Pulmonary artery endothelial cell (primary cell): Measurements from ENCODE around the gene CDH4. TPM values are rescaled to one million over a fixed set of nuclear protein-coding genes. Genes with fewer than 3 reads are reported as not detected.
"Not testable (repeated sequence)": the region's sequence is repeated elsewhere in the genome, so short reads cannot be mapped to it uniquely, and the experiment has no call there.

ENCODE experiments used
- DNase-seq: peaks from one replicate; pipeline ENCODE4 v3.0.0-alpha.2; 2011; ENCODE audit warnings: low read depth, low spot score
- total RNA-seq: library from RNA; depleted of rRNA; stranded (reverse); fragments of >200 nt; gene quantifications from 2 replicates; pipeline ENCODE4 v1.2.3, GENCODE V29; 2014

The CDH4 gene
- total RNA-seq, 1 donor from 2014 or later, result 7.5 TPM

DNA sequence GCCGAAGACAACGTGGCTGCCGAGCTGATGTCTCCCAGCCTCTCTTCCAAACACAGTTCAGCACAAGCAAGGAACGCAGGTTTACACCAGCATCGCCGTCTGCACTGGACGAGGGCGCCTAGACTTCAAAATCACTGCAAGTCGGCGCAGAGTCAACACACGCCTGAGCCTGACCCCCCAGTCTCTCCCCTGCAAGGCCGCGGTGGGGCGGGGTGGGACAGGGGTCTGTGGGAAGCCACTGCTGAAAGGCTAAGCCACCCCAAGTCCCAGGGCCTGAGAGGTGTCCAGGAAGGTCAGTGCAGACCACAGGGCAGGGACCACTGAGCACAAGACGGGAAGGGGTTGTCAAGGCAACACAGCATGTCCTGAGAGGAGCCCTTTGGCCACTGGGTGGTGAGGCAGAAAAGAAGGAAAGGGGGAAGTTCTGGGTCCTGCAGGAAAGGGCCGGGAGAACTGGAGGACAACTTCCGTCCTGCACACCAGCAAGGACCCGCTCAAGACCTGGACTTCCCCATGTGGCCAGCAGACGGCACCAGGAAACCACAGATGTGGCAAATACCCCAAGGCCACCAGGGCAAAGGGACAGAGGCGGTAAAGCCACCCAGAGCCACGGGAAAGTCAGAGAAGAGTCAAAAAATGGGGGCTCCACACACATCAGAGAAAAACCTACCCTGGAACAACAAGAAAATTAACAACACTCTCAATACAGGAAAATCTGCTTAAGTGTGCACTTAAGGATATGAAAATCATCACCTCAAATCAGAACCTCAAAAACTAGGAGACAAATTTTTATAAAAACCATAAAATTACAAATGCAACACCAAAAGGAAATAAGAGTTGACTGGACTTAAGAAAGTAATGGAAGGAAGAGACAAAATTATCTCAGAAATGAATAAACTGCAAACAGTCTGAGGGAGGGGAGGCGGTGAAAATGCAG is 728.9 kb downstream of the CDH4 start:
- no peak for DNase-seq

DNA sequence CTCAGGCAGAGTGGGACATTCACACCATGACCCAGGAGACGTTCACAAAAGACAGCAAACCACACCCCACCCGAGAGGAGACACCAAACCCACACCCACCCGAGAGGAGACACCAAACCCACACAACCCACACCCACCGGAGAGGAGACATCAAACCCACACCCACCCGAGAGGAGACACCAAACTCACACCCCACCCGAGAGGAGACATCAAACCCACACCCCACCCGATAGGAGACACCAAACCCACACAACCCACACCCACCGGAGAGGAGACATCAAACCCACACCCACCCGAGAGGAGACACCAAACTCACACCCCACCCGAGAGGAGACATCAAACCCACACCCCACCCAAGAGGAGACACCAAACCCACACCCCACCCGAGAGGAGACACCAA is 729.6 kb downstream of the CDH4 start:
- not testable (repeated sequence) for DNase-seq

DNA sequence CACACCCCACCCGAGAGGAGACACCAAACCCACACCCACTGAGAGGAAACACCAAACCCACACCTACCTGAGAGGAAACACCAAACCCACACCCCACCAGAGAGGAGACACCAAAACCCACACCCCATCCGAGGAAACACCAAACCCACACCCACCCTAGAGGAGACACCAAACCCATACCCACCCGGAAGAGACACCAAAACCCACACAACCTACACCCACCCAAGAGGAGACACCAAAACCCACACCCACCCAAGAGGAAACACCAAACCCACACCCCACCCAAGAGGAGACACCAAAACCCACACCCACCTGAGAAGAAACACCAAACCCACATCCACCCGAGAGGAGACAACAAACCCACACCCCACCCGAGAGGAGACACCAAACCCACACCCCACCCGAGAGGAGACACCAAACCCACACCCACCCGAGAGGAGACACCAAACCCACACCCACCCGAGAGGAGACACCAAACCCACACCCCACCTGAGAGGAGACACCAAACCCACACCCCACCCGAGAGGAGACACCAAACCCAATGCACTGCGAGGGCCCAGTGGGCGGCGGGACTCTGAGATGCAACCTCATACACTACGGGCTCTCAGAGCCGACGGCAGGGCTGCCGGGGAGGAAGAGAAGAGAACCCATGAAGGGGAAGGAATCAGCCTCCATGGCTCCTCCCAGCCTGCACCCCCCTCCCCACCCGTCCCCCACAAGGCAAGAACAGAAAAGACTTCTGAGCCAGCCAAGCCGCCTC is 730.3 kb downstream of the CDH4 start:
- DNase-seq, result no peak

DNA sequence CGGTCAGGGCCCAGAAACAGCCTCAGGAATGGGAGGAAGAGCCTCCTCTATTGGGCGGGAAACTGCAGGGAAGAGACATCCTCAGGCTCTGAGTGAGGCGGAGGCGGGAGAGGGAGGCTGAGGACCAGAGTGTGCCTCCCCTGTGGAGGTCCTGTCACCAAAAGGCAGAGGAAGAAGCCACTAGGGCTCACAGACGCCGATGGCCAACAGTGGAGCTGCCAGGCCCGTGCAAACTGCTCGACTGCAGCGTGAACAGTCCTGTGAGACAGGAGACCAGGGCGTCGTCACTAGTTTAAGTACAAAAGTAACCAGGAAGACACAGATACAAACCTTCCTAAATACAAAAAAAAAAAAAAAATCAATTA is 730.9 kb downstream of the CDH4 start:
- no peak for DNase-seq

DNA sequence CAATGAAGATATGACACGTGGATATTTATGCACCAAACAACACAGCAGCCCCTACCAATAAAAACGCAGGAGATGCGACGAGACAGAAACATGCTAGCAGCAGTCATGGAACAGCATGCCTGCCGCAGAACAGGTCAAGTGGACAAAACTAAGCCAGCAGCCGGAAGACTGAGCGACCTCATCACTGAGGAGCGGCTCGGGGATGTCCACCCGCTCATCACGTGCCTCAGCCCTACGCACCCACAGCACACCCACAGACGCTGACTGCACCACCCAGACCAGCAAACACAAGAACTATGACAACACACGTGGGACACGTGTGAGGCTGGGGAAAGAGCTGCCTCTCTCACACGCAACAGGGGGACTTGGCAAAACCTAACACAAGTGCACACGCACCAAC is 731.9 kb downstream of the CDH4 start:
- DNase-seq, result no peak

DNA sequence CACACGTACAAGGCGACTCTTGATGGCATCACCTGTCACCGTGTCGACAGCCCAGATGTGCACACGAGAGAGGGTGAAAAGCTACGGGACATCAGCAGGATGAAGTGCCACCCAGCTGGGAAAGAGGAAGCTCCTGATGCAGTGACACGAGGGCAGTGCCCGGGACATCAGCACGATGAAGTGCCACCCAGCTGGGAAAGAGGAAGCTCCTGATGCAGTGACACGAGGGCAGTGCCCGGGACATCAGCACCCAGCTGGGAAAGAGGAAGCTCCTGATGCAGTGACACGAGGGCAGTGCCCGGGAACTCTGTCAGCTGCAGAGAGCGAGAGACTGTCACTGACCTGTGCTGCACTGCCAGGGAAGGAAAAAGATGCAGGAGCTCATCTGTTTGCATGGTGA is 732.4 kb downstream of the CDH4 start:
- not testable (repeated sequence) for DNase-seq

DNA sequence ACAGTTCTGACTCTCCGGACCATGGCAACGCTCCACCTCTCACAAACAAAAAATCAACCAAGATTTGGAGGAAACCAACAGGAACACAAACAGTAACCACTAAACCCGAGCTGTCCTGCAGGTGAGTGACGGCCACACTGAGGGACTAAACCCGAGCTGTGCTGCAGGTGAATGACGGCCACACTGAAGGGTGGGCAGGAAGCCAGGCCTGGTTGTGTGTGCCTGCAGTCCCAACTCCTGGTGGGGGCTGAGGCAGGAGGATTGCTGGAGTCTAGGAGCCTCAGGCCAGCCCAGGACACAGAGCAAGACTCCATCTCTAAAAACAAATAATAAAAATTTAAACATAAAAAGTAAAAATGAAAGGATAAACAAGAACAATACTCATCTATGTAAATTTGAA is 733.0 kb downstream of the CDH4 start:
- no peak for DNase-seq

DNA sequence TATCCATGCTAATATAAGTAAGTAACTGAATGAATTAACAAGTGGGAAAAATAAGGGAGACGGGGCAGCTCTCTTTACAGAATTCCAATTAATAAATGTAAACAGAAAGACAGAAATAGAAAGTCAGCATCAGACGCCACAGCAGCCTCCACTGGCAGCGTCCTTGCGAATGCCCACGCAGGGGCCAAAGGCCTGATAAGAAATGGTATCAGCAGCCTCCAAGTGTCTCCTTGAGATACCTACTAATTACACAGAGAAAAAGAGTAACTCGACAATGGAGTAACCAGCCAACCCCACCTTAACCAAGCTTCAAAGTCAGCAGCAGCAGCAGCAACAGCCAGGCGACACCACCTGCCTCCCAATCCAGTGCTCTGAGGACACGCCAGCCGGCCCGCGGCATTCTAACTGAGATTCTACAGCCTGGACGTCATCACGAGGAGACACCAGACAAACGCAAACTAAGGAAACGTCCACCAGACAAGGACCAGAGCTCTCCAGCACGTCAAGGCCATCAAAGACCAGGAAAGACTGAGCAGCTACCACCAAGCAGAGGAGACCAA is 734.8 kb downstream of the CDH4 start:
- no peak for DNase-seq

DNA sequence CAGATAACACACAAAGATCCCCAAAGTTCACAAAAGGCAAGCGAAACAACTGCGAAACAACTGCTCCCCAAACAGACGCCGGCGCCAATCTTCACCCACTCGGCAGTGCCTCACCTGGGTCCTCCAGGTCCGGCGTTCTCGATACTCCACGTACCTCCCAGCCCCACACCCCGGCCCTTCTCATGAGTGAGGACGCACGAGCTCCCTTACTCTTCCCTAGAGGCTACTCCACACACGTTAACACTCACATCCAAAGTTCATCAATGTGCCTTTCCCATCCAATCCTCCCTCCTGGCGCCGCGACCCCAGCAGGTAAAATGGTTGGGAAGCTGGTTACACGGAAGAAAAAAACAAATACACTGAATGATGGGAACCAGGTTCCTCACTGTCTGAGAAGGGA is 736.6 kb downstream of the CDH4 start:
- no peak for DNase-seq

DNA sequence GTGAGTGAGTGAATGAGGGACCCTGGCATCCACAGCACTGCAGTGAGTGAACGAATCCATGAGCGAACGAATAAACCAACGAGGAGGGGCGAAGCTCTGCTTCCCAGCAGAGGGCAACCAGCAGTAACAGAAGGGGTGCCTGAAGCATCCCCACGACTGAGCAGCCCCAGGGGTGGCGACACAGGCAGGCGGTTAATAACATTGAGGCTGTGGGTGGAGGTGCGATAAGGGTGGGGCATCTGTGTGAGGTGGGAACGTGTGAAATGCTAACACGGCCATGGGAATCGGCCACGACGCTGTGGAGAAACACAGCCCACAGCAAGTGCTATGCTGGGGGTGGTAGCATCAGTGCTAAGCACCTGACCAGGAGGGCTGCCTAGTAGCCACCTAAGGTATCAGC is 737.7 kb downstream of the CDH4 start:
- no peak for DNase-seq
